ENCODE measurements around the gene NCOA1.
"Not testable (repeated sequence)": the region's sequence is repeated elsewhere in the genome, so short reads cannot be mapped to it uniquely, and the experiment has no call there.

Gene NCOA1

GRCh38 chr2:24541621-24542020 lies 50.6 kb downstream of the NCOA1 start:
- no peak for DNase-seq (ENCODE audit: low spot score)
- in situ Hi-C loops (cut with MboI; ENCODE audit: low sequenced_read_pairs, unreplicated experiment), result no loop called here
- TF ChIP-seq, protein P1, sequence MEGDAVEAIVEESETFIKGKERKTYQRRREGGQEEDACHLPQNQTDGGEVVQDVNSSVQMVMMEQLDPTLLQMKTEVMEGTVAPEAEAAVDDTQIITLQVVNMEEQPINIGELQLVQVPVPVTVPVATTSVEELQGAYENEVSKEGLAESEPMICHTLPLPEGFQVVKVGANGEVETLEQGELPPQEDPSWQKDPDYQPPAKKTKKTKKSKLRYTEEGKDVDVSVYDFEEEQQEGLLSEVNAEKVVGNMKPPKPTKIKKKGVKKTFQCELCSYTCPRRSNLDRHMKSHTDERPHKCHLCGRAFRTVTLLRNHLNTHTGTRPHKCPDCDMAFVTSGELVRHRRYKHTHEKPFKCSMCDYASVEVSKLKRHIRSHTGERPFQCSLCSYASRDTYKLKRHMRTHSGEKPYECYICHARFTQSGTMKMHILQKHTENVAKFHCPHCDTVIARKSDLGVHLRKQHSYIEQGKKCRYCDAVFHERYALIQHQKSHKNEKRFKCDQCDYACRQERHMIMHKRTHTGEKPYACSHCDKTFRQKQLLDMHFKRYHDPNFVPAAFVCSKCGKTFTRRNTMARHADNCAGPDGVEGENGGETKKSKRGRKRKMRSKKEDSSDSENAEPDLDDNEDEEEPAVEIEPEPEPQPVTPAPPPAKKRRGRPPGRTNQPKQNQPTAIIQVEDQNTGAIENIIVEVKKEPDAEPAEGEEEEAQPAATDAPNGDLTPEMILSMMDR (IDR thresholded peaks at IDR 0.05; ENCODE audit: borderline replicate concordance, control extremely low read depth, extremely low read depth, insufficient read depth, missing control alignments), result no peak

GRCh38 chr2:24542269-24542872 lies 51.3 kb downstream of the NCOA1 start:
- TF ChIP-seq, protein P1 (IDR thresholded peaks at IDR 0.05; ENCODE audit: borderline replicate concordance, control extremely low read depth, extremely low read depth, insufficient read depth, missing control alignments), result no peak
- DNase-seq (ENCODE audit: low spot score), result no peak
- in situ Hi-C loops (cut with MboI; ENCODE audit: low sequenced_read_pairs, unreplicated experiment), result no loop called here

- TF ChIP-seq, protein P1 (IDR thresholded peaks at IDR 0.05; ENCODE audit: borderline replicate concordance, control extremely low read depth, extremely low read depth, insufficient read depth, missing control alignments), result peak; percentile 25
- in situ Hi-C loops (cut with MboI; ENCODE audit: low sequenced_read_pairs, unreplicated experiment), result no loop called here
- no peak for DNase-seq (ENCODE audit: low spot score)
Measured at GRCh38 chr2:24543252-24543651, 52.2 kb downstream of the NCOA1 start.

DNA sequence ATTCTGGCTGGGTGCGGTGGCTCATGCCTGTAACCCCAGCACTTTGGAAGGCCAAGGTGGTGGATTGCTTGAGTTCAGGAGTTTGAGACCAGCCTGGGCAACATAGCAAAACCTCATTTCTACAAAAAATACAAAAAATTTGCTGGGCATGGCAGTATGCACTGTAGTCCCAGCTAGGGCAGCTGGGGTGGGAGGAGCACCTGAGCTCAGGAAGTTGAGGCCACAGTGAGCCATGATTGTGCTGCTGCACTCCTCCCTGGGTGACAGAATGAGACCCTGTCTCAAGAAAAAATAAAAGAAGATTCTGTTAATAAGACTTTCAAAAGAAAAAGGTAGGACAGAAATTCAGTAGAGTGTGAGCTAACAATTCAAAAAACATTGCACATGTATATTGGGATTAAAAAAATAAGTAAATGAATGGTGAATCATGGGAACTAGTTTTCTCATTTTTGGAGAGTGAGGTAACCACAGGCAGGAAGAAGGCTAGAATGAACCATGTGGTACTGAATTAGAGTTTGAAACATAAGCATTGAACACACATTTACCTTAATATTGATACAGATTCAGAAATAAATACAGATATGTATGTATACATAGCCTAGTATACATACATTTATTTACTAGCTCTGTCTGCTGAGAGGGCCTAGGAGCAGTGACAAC lies 53.5 kb downstream of the NCOA1 start:
- TF ChIP-seq, protein P1 (IDR thresholded peaks at IDR 0.05; ENCODE audit: borderline replicate concordance, control extremely low read depth, extremely low read depth, insufficient read depth, missing control alignments), result no peak
- DNase-seq (ENCODE audit: low spot score), result no peak
- in situ Hi-C loops (cut with MboI; ENCODE audit: low sequenced_read_pairs, unreplicated experiment), result no loop called here

GRCh38 chr2:24546669-24547068 lies 55.6 kb downstream of the NCOA1 start:
- in situ Hi-C loops (cut with MboI; ENCODE audit: low sequenced_read_pairs, unreplicated experiment), result no loop called here
- TF ChIP-seq, protein P1 (IDR thresholded peaks at IDR 0.05; ENCODE audit: borderline replicate concordance, control extremely low read depth, extremely low read depth, insufficient read depth, missing control alignments), result no peak
- no peak for DNase-seq (ENCODE audit: low spot score)

- TF ChIP-seq, protein P1 (IDR thresholded peaks at IDR 0.05; ENCODE audit: borderline replicate concordance, control extremely low read depth, extremely low read depth, insufficient read depth, missing control alignments), result no peak
- in situ Hi-C loops (cut with MboI; ENCODE audit: low sequenced_read_pairs, unreplicated experiment), result no loop called here
- DNase-seq (ENCODE audit: low spot score), result no peak
Measured at GRCh38 chr2:24548058-24548457, 57.0 kb downstream of the NCOA1 start.

- DNase-seq (ENCODE audit: low spot score); in situ Hi-C loops (cut with MboI; ENCODE audit: low sequenced_read_pairs, unreplicated experiment): not testable (repeated sequence)
Measured at GRCh38 chr2:24550301-24550700, 59.2 kb downstream of the NCOA1 start.

All from GM13976 (cell line).